ENCODE data around the gene TESK2.
A peak's percentile ranks its signal among the peaks of the same experiment; 100 is the strongest.

Gene TESK2

DNA sequence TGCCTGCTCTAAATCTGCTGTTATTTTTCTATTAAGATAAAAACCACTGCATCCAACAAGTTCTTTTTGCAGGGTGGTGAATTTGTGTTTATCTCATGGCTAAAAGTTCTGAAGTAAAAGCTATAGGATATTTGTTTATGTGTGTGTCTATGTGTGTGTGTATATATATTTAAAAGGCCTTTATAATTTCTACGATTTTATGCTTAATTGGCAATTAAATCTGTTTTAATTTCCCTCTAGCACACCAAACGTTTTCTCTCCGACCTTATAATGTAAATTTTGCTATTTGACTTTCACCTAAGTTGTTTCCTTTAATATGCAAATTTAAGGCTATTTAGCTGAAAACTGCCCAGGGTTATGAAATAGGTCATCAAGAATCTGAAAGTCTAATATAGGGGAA is 184.1 kb downstream of the TESK2 start:
- Mint-ChIP-seq H3K4me1 (peaks cover 40% of the 10 kb centered on the region), H3K4me3 (no peak overlapping the region), H3K36me3 (no peaks in the 10 kb centered on the region), H3K27me3 (no peaks in the 10 kb centered on the region), H3K27ac (no peak overlapping the region), H3K9me3 (no peaks in the 10 kb centered on the region)
- no peak for DNase-seq
- CTCF ChIA-PET: interaction anchor here (1.2 to 16.4 kb wide), 3 partner anchors 33 to 292 kb away, joined by 4 to 386 read pairs (median 6); partner anchors contain the start of genes HECTD3, MUTYH, TOE1 and UROD

DNA sequence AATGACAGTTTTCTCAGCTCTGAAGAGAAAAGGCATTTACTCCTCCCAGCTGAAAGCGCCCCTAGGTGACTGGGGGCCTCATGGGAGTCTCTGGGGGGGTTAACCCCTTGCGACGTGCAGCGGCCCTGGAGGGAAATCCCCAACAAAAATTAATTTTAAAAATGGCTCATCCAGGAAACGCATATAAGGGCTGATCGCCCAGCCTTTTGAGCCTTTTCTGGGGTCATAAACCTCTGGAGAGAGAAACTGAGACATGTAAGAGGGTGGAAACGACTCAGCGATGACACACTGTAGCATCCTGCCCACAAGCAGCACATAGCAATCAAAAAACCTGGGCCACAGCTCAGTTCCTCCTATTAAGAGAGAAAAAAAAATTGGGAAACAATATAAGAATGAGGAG is 184.6 kb downstream of the TESK2 start:
- H3K9me3 Mint-ChIP-seq: no peaks in the 10 kb centered on the region
- no peak overlapping the region for H3K4me3 Mint-ChIP-seq
- CTCF ChIA-PET: interaction anchor here (1.2 to 16.4 kb wide), 4 partner anchors 33 to 521 kb away, joined by 4 to 386 read pairs (median 5); partner anchors contain the start of genes HECTD3, MUTYH, TOE1 and UROD
- peak overlapping the region; percentile 29 for H3K27ac Mint-ChIP-seq
- H3K27me3 Mint-ChIP-seq: no peaks in the 10 kb centered on the region
- DNase-seq: peak; percentile 29
- no peaks in the 10 kb centered on the region for H3K36me3 Mint-ChIP-seq
- H3K4me1 Mint-ChIP-seq: peaks cover 44% of the 10 kb centered on the region

DNA sequence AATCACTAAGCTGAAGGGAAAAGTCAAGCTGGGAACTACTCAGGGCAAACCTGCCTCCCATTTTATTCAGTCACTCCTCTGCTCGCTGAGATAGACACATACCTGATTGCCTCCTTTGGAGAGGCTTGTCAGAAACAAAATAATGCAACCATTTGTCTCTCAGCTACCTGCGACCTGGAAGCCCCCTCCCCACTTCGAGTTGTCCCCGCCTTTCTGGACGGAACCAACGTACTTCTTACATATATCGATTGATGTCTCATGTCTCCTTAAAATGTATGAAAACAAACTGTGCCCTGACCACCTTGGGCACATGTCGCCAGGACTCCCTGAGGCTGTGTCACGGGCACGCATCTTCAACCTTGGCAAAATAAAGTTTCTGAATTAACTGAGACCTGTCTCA is 185.7 kb downstream of the TESK2 start:
- no peaks in the 10 kb centered on the region for H3K27me3 Mint-ChIP-seq
- H3K36me3 Mint-ChIP-seq: no peaks in the 10 kb centered on the region
- peaks cover 47% of the 10 kb centered on the region for H3K4me1 Mint-ChIP-seq
- no peaks in the 10 kb centered on the region for H3K9me3 Mint-ChIP-seq
- peak overlapping the region; percentile 83 for H3K27ac Mint-ChIP-seq
- DNase-seq: no peak
- H3K4me3 Mint-ChIP-seq: peak overlapping the region; percentile 61
- CTCF ChIA-PET: interaction anchor here (1.4 to 16.4 kb wide), 3 partner anchors 188 to 520 kb away, joined by 4 to 386 read pairs (median 8); partner anchors contain the start of genes HECTD3 and UROD

DNA sequence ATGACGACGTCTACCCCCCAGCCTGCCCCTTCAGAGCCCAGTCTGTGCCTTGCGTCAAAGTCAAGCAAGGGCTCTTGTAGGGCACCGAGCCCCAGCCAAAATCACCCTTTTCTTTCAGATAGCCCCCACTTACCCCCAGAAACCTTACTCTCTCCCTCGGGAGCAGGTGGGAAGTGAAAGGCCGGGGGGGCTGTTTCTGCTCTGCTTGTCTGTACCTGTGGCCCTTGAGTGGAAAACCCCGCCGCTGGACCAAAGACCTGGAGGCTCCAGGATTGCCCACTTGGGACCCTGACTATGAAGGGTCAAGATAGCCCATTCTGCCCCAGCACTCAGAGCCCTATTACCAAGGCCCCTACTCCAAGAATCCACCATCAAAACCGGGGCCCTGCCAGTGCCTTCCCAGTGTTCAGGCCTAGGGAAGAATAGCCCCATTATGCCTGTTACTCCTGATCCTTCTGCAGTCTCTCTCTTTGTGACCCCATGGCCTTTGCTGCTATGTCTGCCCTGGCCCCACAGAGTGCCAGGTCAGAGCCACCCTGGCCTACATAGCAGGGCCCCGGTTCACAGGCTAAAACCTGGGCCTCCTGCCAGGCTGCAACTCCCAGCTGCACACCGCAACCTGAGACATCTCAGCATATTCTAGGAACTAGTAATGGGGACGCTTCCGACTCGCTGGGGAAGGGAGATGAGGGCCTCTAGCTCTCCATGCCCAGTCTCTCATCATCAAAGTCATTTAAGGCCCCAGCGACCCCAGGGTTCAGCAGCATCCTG is 186.5 kb downstream of the TESK2 start:
- Mint-ChIP-seq H3K27me3 (no peaks in the 10 kb centered on the region), H3K4me1 (peaks cover 47% of the 10 kb centered on the region), H3K36me3 (no peaks in the 10 kb centered on the region), H3K9me3 (no peaks in the 10 kb centered on the region), H3K4me3 (peak overlapping the region; percentile 88), H3K27ac (peak overlapping the region; percentile 93)
- DNase-seq: no peak
- CTCF ChIA-PET: interaction anchor here (1.1 to 16.4 kb wide), 4 partner anchors 23 to 519 kb away, joined by 4 to 386 read pairs (median 6); partner anchors contain the start of genes HECTD3, HPDL and UROD

DNA sequence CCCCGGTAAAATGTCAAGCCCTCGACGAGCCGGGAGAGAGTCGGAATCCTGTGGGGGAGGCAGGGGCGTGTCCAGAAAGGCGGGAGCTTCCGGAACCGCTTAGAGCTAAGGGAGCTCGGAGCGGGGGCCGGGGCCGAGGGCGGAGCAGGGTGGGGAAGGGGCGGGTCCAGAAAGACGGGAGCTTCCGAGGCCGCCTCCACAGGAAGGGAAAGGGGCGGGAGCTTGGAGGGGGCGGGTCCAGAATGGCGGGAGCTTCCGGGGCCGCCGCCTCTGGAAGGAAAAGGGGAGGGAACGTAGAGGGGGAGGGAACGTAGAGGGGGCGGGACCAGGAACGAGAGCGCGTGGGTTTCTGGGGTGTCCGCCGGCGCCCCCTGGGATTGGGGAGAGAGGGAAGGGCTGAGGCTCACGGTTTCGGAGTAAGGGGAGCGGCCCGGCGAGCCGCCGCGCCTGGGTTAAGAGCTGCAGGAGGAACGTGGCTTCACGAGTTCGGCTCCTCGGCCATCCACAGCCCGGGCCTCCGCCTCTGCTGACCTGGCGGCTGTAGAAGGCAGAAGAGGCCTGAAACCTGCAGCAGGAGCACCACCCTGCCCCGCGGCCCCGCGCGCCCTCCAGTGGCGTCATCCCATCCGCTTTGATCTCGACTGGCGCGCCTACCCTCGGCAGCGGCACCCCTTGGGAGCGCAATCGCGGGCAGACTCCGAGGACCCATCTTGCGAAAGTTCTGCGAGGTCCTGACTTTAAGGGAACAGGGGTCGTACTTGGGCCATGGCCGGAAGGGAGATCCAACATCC is 187.2 kb downstream of the TESK2 start:
- DNase-seq: peak; percentile 99
- H3K27ac Mint-ChIP-seq: peak overlapping the region; percentile 93
- H3K9me3 Mint-ChIP-seq: no peaks in the 10 kb centered on the region
- H3K36me3 Mint-ChIP-seq: no peaks in the 10 kb centered on the region
- CTCF ChIA-PET: interaction anchor here (0.6 to 16.4 kb wide), 9 partner anchors 17 to 519 kb away, joined by 3 to 386 read pairs (median 4); partner anchors contain the start of genes HECTD3, HPDL, MUTYH and TOE1
- H3K27me3 Mint-ChIP-seq: no peaks in the 10 kb centered on the region
- peaks cover 47% of the 10 kb centered on the region for H3K4me1 Mint-ChIP-seq
- H3K4me3 Mint-ChIP-seq: peak overlapping the region; percentile 88

DNA sequence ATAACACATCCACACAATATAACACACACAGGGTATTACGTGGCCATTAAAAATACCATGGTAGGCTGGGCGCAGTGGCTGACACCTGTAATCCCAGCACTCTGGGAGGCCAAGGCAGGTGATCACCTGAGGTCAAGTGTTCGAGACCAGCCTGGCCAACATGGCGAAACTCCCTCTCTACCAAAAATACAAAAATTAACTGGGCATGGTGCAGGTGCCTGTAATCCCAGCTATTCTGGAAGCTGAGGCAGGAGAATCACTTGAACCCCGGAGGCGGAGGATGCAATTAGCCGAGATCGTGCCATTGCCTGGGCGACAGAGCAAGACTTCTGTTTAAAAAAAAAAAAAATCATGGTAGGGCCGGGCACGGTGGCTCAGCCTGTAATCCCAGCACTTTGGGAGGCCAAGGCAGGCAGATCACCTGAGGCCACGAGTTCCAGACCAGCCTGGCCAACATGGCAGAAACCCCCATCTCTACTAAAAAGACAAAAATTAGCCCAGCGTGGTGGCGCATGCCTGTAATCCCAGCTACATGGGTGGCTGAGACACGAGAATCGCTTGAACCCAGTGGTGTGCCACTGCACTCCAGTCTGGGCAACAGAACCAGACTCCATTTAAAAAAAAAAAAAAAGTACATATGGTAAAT is 188.3 kb downstream of the TESK2 start:
- Mint-ChIP-seq H3K36me3 (no peaks in the 10 kb centered on the region), H3K27ac (no peak overlapping the region), H3K27me3 (no peaks in the 10 kb centered on the region), H3K4me1 (peaks cover 47% of the 10 kb centered on the region), H3K4me3 (peak overlapping the region; percentile 88), H3K9me3 (no peaks in the 10 kb centered on the region)
- DNase-seq: no peak
- CTCF ChIA-PET: interaction anchor here (0.6 to 16.4 kb wide), 13 partner anchors 9 to 573 kb away, joined by 3 to 386 read pairs (median 3); partner anchors contain the start of genes HECTD3, MUTYH, TOE1 and UROD

DNA sequence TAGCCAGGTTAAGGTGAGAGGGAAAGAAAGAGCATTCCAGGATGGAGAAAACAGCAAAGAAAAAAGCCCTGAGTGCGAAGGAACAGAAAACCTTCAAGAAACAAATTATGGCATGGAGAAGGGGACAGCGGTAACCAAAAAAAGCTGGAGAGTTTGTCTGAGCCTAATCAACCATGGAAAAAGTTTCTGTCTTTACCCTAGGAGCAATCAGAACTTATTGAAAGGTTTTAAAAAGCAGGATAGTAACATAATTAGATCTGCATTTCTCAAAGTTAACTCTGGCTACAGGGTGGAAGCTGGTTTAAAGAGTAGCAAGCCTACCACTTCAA is 190.3 kb downstream of the TESK2 start:
- CTCF ChIA-PET: interaction anchor here (0.8 to 16.4 kb wide), 10 partner anchors 7 to 583 kb away, joined by 3 to 386 read pairs (median 5); partner anchors contain the start of genes BEST4, HECTD3, MUTYH and TOE1
- Mint-ChIP-seq H3K9me3 (no peaks in the 10 kb centered on the region), H3K36me3 (no peaks in the 10 kb centered on the region), H3K27ac (no peak overlapping the region), H3K4me1 (peaks cover 33% of the 10 kb centered on the region), H3K4me3 (no peak overlapping the region), H3K27me3 (no peaks in the 10 kb centered on the region)
- no peak for DNase-seq

DNA sequence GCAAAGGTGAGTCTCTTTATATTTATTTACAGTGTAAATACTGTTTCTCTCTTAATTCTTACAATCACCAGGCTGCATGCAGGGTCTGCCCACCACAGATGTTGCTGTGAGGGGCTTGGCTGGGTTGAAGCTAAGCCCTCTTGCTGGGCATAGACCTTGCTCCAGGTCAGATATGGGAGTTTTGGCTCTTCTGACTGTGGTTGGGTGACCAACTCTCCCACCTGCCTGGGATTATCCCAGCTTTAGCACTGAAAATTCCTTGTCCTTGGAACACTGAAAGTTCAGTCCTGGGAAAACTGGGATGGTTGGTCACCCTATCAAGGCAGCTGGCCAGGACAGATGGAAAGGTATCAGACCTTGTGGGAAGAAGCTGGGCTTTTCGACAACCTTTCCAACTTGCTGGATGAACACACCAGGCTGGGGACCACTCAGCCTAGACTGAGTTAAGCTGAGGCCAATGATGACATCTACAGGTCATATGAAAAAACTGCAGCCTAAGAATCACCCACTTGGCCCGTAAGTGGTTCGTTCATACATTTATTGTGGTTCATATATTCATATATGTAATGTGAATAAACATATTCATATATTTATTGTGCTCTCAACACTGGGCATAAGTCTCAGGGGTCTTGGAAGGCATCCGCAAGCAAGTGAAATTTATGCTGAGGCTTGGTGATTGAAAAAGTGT is 190.8 kb downstream of the TESK2 start:
- H3K4me1 Mint-ChIP-seq: peaks cover 28% of the 10 kb centered on the region

DNA sequence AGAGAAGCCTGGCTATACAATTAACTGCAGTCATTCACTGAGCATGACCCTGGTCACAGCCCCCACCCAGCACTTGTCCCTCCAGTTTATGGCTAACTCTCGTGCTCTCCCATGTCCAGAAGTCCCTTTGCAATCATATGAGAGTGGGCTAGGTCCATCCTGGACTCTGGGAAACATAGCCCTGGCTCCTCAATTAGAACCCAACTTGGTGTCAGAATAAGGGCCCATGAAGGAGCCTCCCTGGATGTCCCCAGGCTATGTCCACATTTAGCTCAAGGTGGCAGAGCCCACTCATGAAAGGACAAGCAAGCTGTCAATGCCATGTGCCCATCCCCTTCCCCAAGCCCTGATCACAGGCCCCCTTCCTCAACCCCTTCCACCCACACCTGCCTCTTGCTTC is 191.7 kb downstream of the TESK2 start:
- Mint-ChIP-seq H3K9me3 (no peaks in the 10 kb centered on the region), H3K4me1 (peaks cover 21% of the 10 kb centered on the region), H3K27ac (no peak overlapping the region), H3K4me3 (no peak overlapping the region), H3K36me3 (no peaks in the 10 kb centered on the region), H3K27me3 (no peaks in the 10 kb centered on the region)
- DNase-seq: no peak
- CTCF ChIA-PET: interaction anchor here (0.9 to 16.4 kb wide), 9 partner anchors 17 to 523 kb away, joined by 3 to 386 read pairs (median 5); partner anchors contain the start of genes BEST4, HECTD3 and UROD

More for the DNA sequence above, 190.8 kb downstream of the TESK2 start:
- no peaks in the 10 kb centered on the region for H3K36me3 Mint-ChIP-seq
- DNase-seq: peak; percentile 46
- CTCF ChIA-PET: interaction anchor here (0.8 to 16.4 kb wide), 13 partner anchors 18 to 583 kb away, joined by 3 to 386 read pairs (median 4); partner anchors contain the start of genes BEST4, HECTD3, MUTYH and TOE1
- H3K27ac Mint-ChIP-seq: no peak overlapping the region
- no peaks in the 10 kb centered on the region for H3K9me3 Mint-ChIP-seq
- H3K4me3 Mint-ChIP-seq: no peak overlapping the region
- no peaks in the 10 kb centered on the region for H3K27me3 Mint-ChIP-seq

DNA sequence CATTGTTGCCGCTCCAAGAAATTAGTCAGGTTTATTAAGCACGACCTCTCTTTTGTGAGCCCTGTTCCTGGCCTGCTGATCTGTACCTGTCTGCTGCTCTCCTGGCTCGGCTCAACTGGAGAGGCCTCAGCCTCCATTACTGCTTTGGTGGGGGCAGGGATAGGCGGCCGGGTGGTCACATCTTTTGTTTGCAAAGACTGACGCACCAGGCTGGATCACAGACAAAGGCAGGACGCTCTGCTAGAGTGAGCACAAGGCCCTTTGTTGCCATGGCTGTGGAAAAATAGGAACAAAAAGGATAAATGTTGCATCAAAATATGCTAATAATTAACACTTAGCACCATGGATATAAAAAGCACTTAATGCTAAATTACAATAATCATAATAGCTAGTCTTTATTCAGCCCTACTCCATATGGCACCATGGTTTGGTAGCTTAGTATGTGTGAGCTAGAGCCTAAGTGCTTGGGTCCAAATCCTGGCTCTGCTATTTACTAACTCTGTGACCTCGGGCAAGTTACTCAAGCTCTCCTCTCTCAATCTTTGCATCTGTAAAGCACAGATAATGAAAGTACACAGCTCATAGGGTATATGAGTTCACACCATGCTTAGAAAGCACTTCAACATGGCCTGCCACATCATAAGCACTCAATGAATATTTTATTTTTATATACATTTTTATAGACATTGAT is 193.2 kb downstream of the TESK2 start:
- DNase-seq: no peak
- no peak overlapping the region for H3K4me3 Mint-ChIP-seq
- no peak overlapping the region for H3K27ac Mint-ChIP-seq
- H3K9me3 Mint-ChIP-seq: no peaks in the 10 kb centered on the region
- H3K4me1 Mint-ChIP-seq: peaks cover 14% of the 10 kb centered on the region
- H3K36me3 Mint-ChIP-seq: no peaks in the 10 kb centered on the region
- no peaks in the 10 kb centered on the region for H3K27me3 Mint-ChIP-seq
- CTCF ChIA-PET: interaction anchor here (1.4 to 16.4 kb wide), 2 partner anchors 283 to 463 kb away, joined by 3 to 386 read pairs; partner anchors contain the start of genes HECTD3 and UROD
